Measurements from ENCODE around the gene WNT3.

- no peak for TF ChIP-seq CTCF (IDR thresholded peaks at IDR 0.05; ENCODE audit: poor library complexity)
- no peak for TF ChIP-seq EZH2phosphoT487 (IDR thresholded peaks at IDR 0.05; ENCODE audit: low read depth, severe bottlenecking, unreplicated experiment)
These were observed 84.5 kb downstream of the WNT3 start for GRCh38 chr17:46733837-46734475.

Measured in hepatocyte (in vitro differentiated cells).